ENCODE results near the gene CDSN.

Gene CDSN

GRCh38 chr6:31090275-31090972 lies 29.8 kb downstream of the CDSN start:
- Histone ChIP-seq H3K27me3 (ENCODE audit: control insufficient read depth in 1 of 2, insufficient read depth in 2 of 2, low read length in 2 of 2) (peaks cover 0 to 10% of the 10 kb centered on the region in 2 donors), H3K27ac (ENCODE audit: low read depth, low read length) (no peak overlapping the region), H3K9me3 (ENCODE audit: control insufficient read depth in 1 of 2, low read length in 2 of 2) (no peaks in the 10 kb centered on the region), H3K4me3 (ENCODE audit: low read depth in 1 of 2, low read length in 2 of 2) (no peak overlapping the region), H3K36me3 (ENCODE audit: control insufficient read depth in 1 of 2, insufficient read depth in 2 of 2, low read length in 2 of 2) (no peaks in the 10 kb centered on the region), H3K9ac (ENCODE audit: low read depth in 1 of 2, low read length in 2 of 2) (no peak overlapping the region), H3K4me1 (ENCODE audit: control insufficient read depth in 1 of 2, insufficient read depth in 2 of 2, low read length in 2 of 2) (peaks cover 21 to 24% of the 10 kb centered on the region in 2 donors)

- H3K4me3 ChIP-seq (ENCODE audit: low read depth in 1 of 2, low read length in 2 of 2): no peak overlapping the region
- H3K9ac ChIP-seq (ENCODE audit: low read depth in 1 of 2, low read length in 2 of 2): no peak overlapping the region
- peaks cover 0 to 4% of the 10 kb centered on the region in 2 donors for H3K27me3 ChIP-seq (ENCODE audit: control insufficient read depth in 1 of 2, insufficient read depth in 2 of 2, low read length in 2 of 2)
- H3K4me1 ChIP-seq (ENCODE audit: control insufficient read depth in 1 of 2, insufficient read depth in 2 of 2, low read length in 2 of 2): peaks cover 11 to 19% of the 10 kb centered on the region in 2 donors
- no peaks in the 10 kb centered on the region for H3K36me3 ChIP-seq (ENCODE audit: control insufficient read depth in 1 of 2, insufficient read depth in 2 of 2, low read length in 2 of 2)
- no peak overlapping the region for H3K27ac ChIP-seq (ENCODE audit: low read depth, low read length)
- no peaks in the 10 kb centered on the region for H3K9me3 ChIP-seq (ENCODE audit: control insufficient read depth in 1 of 2, low read length in 2 of 2)
These were observed 32.7 kb downstream of the CDSN start for GRCh38 chr6:31087494-31088089.

DNA sequence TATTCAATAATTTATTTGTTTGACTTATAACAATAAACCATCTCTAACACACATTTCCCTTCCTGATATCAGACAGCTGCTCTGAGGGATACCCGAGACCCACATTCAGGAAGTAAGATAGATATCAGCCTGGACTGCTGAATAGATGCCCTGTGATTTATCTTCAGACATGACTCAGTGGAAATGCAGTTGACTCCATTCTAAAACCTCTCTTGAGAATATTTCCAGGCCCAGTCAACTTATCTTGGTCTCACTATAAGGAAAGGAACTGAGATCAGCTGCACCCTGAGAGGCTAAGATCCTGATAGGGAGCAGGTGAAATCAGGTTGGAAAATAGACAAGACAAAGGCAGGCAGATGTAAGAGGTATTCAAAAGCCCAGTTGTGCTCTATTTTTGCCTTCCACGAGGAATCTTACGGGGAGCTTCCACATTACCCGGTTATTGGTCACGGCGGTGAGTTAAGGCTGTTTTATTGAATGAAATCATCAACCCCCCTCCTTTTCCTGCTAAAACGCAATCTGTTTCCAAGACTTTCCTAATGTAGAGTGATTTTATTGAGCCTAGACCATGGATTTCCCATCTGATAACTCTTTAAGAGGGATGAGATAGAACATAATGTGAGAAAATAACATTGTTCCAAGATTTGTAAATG lies 33.3 kb downstream of the CDSN start:
- Histone ChIP-seq H3K9ac (ENCODE audit: low read depth in 1 of 2, low read length in 2 of 2) (no peak overlapping the region), H3K9me3 (ENCODE audit: control insufficient read depth in 1 of 2, low read length in 2 of 2) (no peaks in the 10 kb centered on the region), H3K4me1 (ENCODE audit: control insufficient read depth in 1 of 2, insufficient read depth in 2 of 2, low read length in 2 of 2) (peaks cover 11 to 16% of the 10 kb centered on the region in 2 donors), H3K27me3 (ENCODE audit: control insufficient read depth in 1 of 2, insufficient read depth in 2 of 2, low read length in 2 of 2) (peaks cover 0 to 4% of the 10 kb centered on the region in 2 donors), H3K36me3 (ENCODE audit: control insufficient read depth in 1 of 2, insufficient read depth in 2 of 2, low read length in 2 of 2) (no peaks in the 10 kb centered on the region), H3K27ac (ENCODE audit: low read depth, low read length) (no peak overlapping the region), H3K4me3 (ENCODE audit: low read depth in 1 of 2, low read length in 2 of 2) (no peak overlapping the region)

- Histone ChIP-seq H3K4me1 (ENCODE audit: control insufficient read depth in 1 of 2, insufficient read depth in 2 of 2, low read length in 2 of 2) (peaks cover 11 to 14% of the 10 kb centered on the region in 2 donors), H3K4me3 (ENCODE audit: low read depth in 1 of 2, low read length in 2 of 2) (no peak overlapping the region), H3K9me3 (ENCODE audit: control insufficient read depth in 1 of 2, low read length in 2 of 2) (no peaks in the 10 kb centered on the region), H3K27me3 (ENCODE audit: control insufficient read depth in 1 of 2, insufficient read depth in 2 of 2, low read length in 2 of 2) (peaks cover 0 to 4% of the 10 kb centered on the region in 2 donors), H3K27ac (ENCODE audit: low read depth, low read length) (no peak overlapping the region), H3K36me3 (ENCODE audit: control insufficient read depth in 1 of 2, insufficient read depth in 2 of 2, low read length in 2 of 2) (no peaks in the 10 kb centered on the region), H3K9ac (ENCODE audit: low read depth in 1 of 2, low read length in 2 of 2) (no peak overlapping the region)
These were observed 36.4 kb downstream of the CDSN start for GRCh38 chr6:31083742-31084354.

GRCh38 chr6:31081872-31082271 lies 38.4 kb downstream of the CDSN start:
- Histone ChIP-seq H3K9ac (ENCODE audit: low read depth in 1 of 2, low read length in 2 of 2) (no peak overlapping the region), H3K27ac (ENCODE audit: low read depth, low read length) (no peak overlapping the region), H3K27me3 (ENCODE audit: control insufficient read depth in 1 of 2, insufficient read depth in 2 of 2, low read length in 2 of 2) (peaks cover 0 to 4% of the 10 kb centered on the region in 2 donors), H3K9me3 (ENCODE audit: control insufficient read depth in 1 of 2, low read length in 2 of 2) (no peaks in the 10 kb centered on the region), H3K4me3 (ENCODE audit: low read depth in 1 of 2, low read length in 2 of 2) (no peak overlapping the region), H3K4me1 (ENCODE audit: control insufficient read depth in 1 of 2, insufficient read depth in 2 of 2, low read length in 2 of 2) (peaks cover 5 to 9% of the 10 kb centered on the region in 2 donors), H3K36me3 (ENCODE audit: control insufficient read depth in 1 of 2, insufficient read depth in 2 of 2, low read length in 2 of 2) (no peaks in the 10 kb centered on the region)

DNA sequence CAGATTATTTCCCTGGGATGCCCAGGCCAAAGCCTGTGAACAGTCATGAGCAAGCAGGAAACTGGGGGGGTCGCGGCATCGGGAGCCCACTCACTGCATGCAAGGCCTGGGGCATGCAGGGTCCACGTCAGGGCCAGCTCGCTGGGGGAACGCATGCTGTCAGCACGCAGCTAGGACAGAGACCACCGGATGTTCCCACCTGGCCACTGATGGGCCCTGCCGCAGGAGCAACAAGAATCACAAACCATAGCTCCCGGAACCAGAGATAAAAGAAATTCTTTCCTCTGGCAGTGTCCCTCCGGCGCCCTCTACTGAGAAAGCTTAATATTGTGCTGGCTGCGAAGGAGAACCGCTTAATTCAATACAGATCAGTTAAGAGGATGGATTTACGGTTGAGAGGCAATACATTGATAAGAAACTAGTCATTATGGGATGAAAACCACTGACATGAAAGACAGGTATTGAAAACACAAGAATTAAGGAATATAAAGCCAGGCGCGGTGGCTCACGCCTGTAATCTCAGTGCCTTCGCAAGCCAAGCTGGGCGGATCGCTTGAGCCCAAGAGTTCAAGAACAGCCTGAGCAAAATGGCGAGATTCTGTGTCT lies 40.5 kb downstream of the CDSN start:
- peak overlapping the region; percentile 21 to 29 for H3K9ac ChIP-seq (ENCODE audit: low read depth in 1 of 2, low read length in 2 of 2)
- no peaks in the 10 kb centered on the region for H3K27me3 ChIP-seq (ENCODE audit: control insufficient read depth in 1 of 2, insufficient read depth in 2 of 2, low read length in 2 of 2)
- H3K9me3 ChIP-seq (ENCODE audit: control insufficient read depth in 1 of 2, low read length in 2 of 2): no peaks in the 10 kb centered on the region
- no peaks in the 10 kb centered on the region for H3K36me3 ChIP-seq (ENCODE audit: control insufficient read depth in 1 of 2, insufficient read depth in 2 of 2, low read length in 2 of 2)
- peaks cover 0 to 3% of the 10 kb centered on the region in 2 donors for H3K4me1 ChIP-seq (ENCODE audit: control insufficient read depth in 1 of 2, insufficient read depth in 2 of 2, low read length in 2 of 2)
- no peak overlapping the region for H3K27ac ChIP-seq (ENCODE audit: low read depth, low read length)
- peak overlapping the region in 1 of 2 donors; percentile 18 for H3K4me3 ChIP-seq (ENCODE audit: low read depth in 1 of 2, low read length in 2 of 2)

GRCh38 chr6:31076611-31077010 lies 43.6 kb downstream of the CDSN start:
- Histone ChIP-seq H3K36me3 (ENCODE audit: control insufficient read depth in 1 of 2, insufficient read depth in 2 of 2, low read length in 2 of 2) (no peaks in the 10 kb centered on the region), H3K4me3 (ENCODE audit: low read depth in 1 of 2, low read length in 2 of 2) (no peak overlapping the region), H3K9ac (ENCODE audit: low read depth in 1 of 2, low read length in 2 of 2) (no peak overlapping the region), H3K27me3 (ENCODE audit: control insufficient read depth in 1 of 2, insufficient read depth in 2 of 2, low read length in 2 of 2) (no peaks in the 10 kb centered on the region), H3K27ac (ENCODE audit: low read depth, low read length) (no peak overlapping the region), H3K9me3 (ENCODE audit: control insufficient read depth in 1 of 2, low read length in 2 of 2) (no peaks in the 10 kb centered on the region), H3K4me1 (ENCODE audit: control insufficient read depth in 1 of 2, insufficient read depth in 2 of 2, low read length in 2 of 2) (peaks cover 0 to 3% of the 10 kb centered on the region in 2 donors)

DNA sequence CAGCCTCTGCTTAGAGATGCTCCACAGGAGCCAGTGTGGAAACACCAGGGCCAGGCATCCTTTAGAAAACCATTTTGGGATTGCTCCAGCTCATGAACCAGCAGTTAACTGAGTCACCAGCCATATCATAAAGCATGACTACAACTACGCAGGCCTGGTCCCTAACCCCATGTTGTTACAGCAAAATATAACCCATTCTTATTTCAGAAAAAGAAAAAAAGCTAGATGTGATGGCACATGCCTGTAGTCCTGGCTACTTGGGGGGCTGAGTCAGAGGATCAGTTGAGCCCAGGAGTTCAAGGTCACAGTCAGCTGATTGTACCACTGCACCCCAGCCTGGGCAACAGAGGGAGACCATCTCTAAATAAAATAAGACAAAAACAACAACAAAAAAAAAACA lies 44.7 kb downstream of the CDSN start:
- no peaks in the 10 kb centered on the region for H3K27me3 ChIP-seq (ENCODE audit: control insufficient read depth in 1 of 2, insufficient read depth in 2 of 2, low read length in 2 of 2)
- H3K4me3 ChIP-seq (ENCODE audit: low read depth in 1 of 2, low read length in 2 of 2): no peak overlapping the region
- H3K36me3 ChIP-seq (ENCODE audit: control insufficient read depth in 1 of 2, insufficient read depth in 2 of 2, low read length in 2 of 2): no peaks in the 10 kb centered on the region
- no peak overlapping the region for H3K9ac ChIP-seq (ENCODE audit: low read depth in 1 of 2, low read length in 2 of 2)
- H3K9me3 ChIP-seq (ENCODE audit: control insufficient read depth in 1 of 2, low read length in 2 of 2): no peaks in the 10 kb centered on the region
- no peak overlapping the region for H3K27ac ChIP-seq (ENCODE audit: low read depth, low read length)
- peaks cover 0 to 3% of the 10 kb centered on the region in 2 donors for H3K4me1 ChIP-seq (ENCODE audit: control insufficient read depth in 1 of 2, insufficient read depth in 2 of 2, low read length in 2 of 2)

- no peak overlapping the region for H3K27ac ChIP-seq (ENCODE audit: low read depth, low read length)
- no peaks in the 10 kb centered on the region for H3K36me3 ChIP-seq (ENCODE audit: control insufficient read depth in 1 of 2, insufficient read depth in 2 of 2, low read length in 2 of 2)
- no peaks in the 10 kb centered on the region for H3K4me1 ChIP-seq (ENCODE audit: control insufficient read depth in 1 of 2, insufficient read depth in 2 of 2, low read length in 2 of 2)
- no peak overlapping the region for H3K4me3 ChIP-seq (ENCODE audit: low read depth in 1 of 2, low read length in 2 of 2)
- H3K9me3 ChIP-seq (ENCODE audit: control insufficient read depth in 1 of 2, low read length in 2 of 2): no peaks in the 10 kb centered on the region
- H3K27me3 ChIP-seq (ENCODE audit: control insufficient read depth in 1 of 2, insufficient read depth in 2 of 2, low read length in 2 of 2): no peaks in the 10 kb centered on the region
- no peak overlapping the region for H3K9ac ChIP-seq (ENCODE audit: low read depth in 1 of 2, low read length in 2 of 2)
These were observed 45.8 kb downstream of the CDSN start for GRCh38 chr6:31074401-31074800.

Data from duodenal mucosa (tissue), 2 donors.